Chondrocyte (in vitro differentiated cells): Measurements from ENCODE around the gene RNF10. TPM values are rescaled to one million over a fixed set of nuclear protein-coding genes. Genes with fewer than 3 reads are reported as not detected.
A peak's percentile ranks its signal among the peaks of the same experiment; 100 is the strongest.

ENCODE experiments used
- DNase-seq: peaks from one replicate; pipeline ENCODE4 v3.0.0; 2021; ENCODE audit warnings: mixed read lengths, low spot score
- H3K27ac Mint-ChIP-seq: one replicate; pipeline ENCODE4 v1.8.0; 2021; ENCODE audit warnings: mild to moderate bottlenecking, moderate library complexity, mixed read lengths; ENCODE audit not compliant: unreplicated experiment
- H3K27me3 Mint-ChIP-seq: 2 replicates; pipeline ENCODE4 v1.8.0; 2021; ENCODE audit warnings: low read depth, mixed read lengths
- H3K36me3 Mint-ChIP-seq: 2 replicates; pipeline ENCODE4 v1.8.0; 2021; ENCODE audit warnings: low read depth, mixed read lengths
- H3K4me1 Mint-ChIP-seq: 2 replicates; pipeline ENCODE4 v1.8.0; 2021; ENCODE audit warnings: low read depth, mild to moderate bottlenecking, mixed read lengths
- H3K4me3 Mint-ChIP-seq: one replicate; pipeline ENCODE4 v1.8.0; 2021; ENCODE audit warnings: mild to moderate bottlenecking, moderate library complexity, mixed read lengths; ENCODE audit not compliant: unreplicated experiment
- H3K9me3 Mint-ChIP-seq: 2 replicates; pipeline ENCODE4 v1.8.0; 2021; ENCODE audit warnings: low read depth, mixed read lengths
- CTCF ChIP-seq: fragments of 200-600 bp; sonication (generic); IDR thresholded peaks from 2 replicates; pipeline ENCODE4 v1.5.0; 2021; ENCODE audit warnings: antibody characterized with exemption, mild to moderate bottlenecking, moderate library complexity
- total RNA-seq: library from RNA; stranded (reverse); gene quantifications from 3 replicates; pipeline ENCODE4 v1.2.1, GENCODE V29; 2021

RNF10 gene
- total RNA-seq, 1 donor from 2014 or later, result 136 TPM

GRCh38 chr12:120563495-120563894 is 29.3 kb downstream of the RNF10 start:
- H3K27me3 Mint-ChIP-seq, result no peaks in the 10 kb centered on the region
- no peak for TF ChIP-seq CTCF
- DNase-seq, result no peak
- no peaks in the 10 kb centered on the region for H3K4me1 Mint-ChIP-seq
- no peak overlapping the region for H3K4me3 Mint-ChIP-seq
- peaks cover 34% of the 10 kb centered on the region for H3K36me3 Mint-ChIP-seq
- no peak overlapping the region for H3K27ac Mint-ChIP-seq
- no peaks in the 10 kb centered on the region for H3K9me3 Mint-ChIP-seq

- Mint-ChIP-seq H3K4me3 (no peak overlapping the region), H3K27me3 (no peaks in the 10 kb centered on the region), H3K9me3 (no peaks in the 10 kb centered on the region), H3K27ac (peak overlapping the region; percentile 33), H3K4me1 (peaks cover 16% of the 10 kb centered on the region), H3K36me3 (peaks cover 40% of the 10 kb centered on the region)
- no peak for TF ChIP-seq CTCF
- DNase-seq, result no peak
Measured at GRCh38 chr12:120571299-120571698, 37.1 kb downstream of the RNF10 start.

DNA sequence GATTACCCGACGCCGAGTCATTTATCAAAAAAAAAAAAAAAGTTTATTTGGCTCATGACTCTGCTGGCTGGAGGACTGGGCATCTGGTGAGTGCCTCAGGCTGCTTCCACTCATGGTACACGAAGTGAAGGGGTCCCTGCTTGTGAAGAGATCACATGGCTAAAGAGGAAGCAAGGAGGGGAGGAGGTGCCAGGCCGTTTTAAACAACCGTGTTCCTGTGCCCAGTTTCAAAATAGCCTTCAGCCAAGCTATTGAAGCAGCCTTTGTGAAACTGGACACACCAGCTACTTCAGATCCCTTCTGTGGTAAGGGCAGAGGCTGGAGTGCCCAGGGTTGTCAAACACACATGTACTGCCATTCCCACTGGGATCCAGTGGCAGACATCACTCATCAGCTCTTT is 39.4 kb downstream of the RNF10 start:
- DNase-seq, result no peak
- Mint-ChIP-seq H3K36me3 (peaks cover 48% of the 10 kb centered on the region), H3K9me3 (no peaks in the 10 kb centered on the region), H3K4me3 (peak overlapping the region; percentile 5), H3K27ac (peak overlapping the region; percentile 80), H3K4me1 (peaks cover 16% of the 10 kb centered on the region), H3K27me3 (no peaks in the 10 kb centered on the region)
- TF ChIP-seq CTCF, result no peak

DNA sequence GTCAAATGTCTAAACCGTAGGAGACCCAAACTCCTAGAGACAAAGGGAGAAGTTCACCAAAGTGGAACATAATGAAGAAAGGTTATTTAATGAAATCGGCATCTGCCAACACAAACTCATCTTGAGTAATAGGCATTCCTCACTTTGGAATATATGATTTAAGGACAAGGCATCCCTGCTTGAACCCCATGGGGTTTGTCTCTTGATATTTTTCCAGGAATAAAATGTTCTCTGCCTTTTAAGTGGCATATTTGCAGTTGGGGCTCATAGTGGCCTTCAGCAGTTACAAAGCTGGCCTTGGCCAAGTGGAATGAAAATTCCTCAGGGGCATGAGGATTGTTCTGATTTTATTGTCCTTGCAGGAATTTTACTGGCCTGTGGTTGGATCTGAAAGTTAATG is 40.0 kb downstream of the RNF10 start:
- Mint-ChIP-seq H3K27me3 (no peaks in the 10 kb centered on the region), H3K4me1 (peaks cover 16% of the 10 kb centered on the region), H3K27ac (peak overlapping the region; percentile 80), H3K4me3 (peak overlapping the region; percentile 5), H3K9me3 (no peaks in the 10 kb centered on the region), H3K36me3 (peaks cover 49% of the 10 kb centered on the region)
- DNase-seq, result no peak
- TF ChIP-seq CTCF, result no peak

- Mint-ChIP-seq H3K27ac (no peak overlapping the region), H3K36me3 (peaks cover 26% of the 10 kb centered on the region), H3K9me3 (no peaks in the 10 kb centered on the region), H3K4me1 (peaks cover 33% of the 10 kb centered on the region), H3K27me3 (no peaks in the 10 kb centered on the region), H3K4me3 (no peak overlapping the region)
- TF ChIP-seq CTCF, result no peak
- DNase-seq, result no peak
Measured at GRCh38 chr12:120579179-120579578, 45.0 kb downstream of the RNF10 start.
